Measurements from ENCODE around the gene MLXIP.
A peak's percentile ranks its signal among the peaks of the same experiment; 100 is the strongest.

MLXIP gene

GRCh38 chr12:122079532-122080081, 1.1 kb downstream of the MLXIP start:
- no peak for DNase-seq

- no peak for DNase-seq
These were observed 1.9 kb downstream of the MLXIP start for GRCh38 chr12:122080149-122081082.

GRCh38 chr12:122081083-122081696, 2.6 kb downstream of the MLXIP start:
- peak; percentile 78 for DNase-seq

- no peak for DNase-seq
These were observed 3.2 kb downstream of the MLXIP start for GRCh38 chr12:122081697-122082221.

- DNase-seq, result no peak
These were observed 4.2 kb downstream of the MLXIP start for GRCh38 chr12:122082621-122083356.

GRCh38 chr12:122084857-122085405, 6.4 kb downstream of the MLXIP start:
- no peak for DNase-seq

GRCh38 chr12:122085591-122085990, 7.0 kb downstream of the MLXIP start:
- DNase-seq, result no peak

GRCh38 chr12:122086116-122086515, 7.6 kb downstream of the MLXIP start:
- DNase-seq, result no peak

- DNase-seq, result no peak
These were observed 8.2 kb downstream of the MLXIP start for GRCh38 chr12:122086641-122087285.

- no peak for DNase-seq
These were observed 9.0 kb downstream of the MLXIP start for GRCh38 chr12:122087431-122088178.

GRCh38 chr12:122088179-122088810, 9.7 kb downstream of the MLXIP start:
- DNase-seq, result no peak

- no peak for DNase-seq
These were observed 10.5 kb downstream of the MLXIP start for GRCh38 chr12:122089077-122089476.

GRCh38 chr12:122090759-122091515, 12.4 kb downstream of the MLXIP start:
- DNase-seq, result no peak

GRCh38 chr12:122093098-122093883, 14.7 kb downstream of the MLXIP start:
- no peak for DNase-seq

GRCh38 chr12:122094137-122094734, 15.7 kb downstream of the MLXIP start:
- DNase-seq, result no peak

GRCh38 chr12:122094735-122095631, 16.4 kb downstream of the MLXIP start:
- no peak for DNase-seq

- no peak for DNase-seq
These were observed 17.5 kb downstream of the MLXIP start for GRCh38 chr12:122096014-122096413.

All from islet precursor cell (in vitro differentiated cells).